GM18511 (cell line): Measurements from ENCODE around the gene ZSWIM3.
"Not testable (repeated sequence)": the region's sequence is repeated elsewhere in the genome, so short reads cannot be mapped to it uniquely, and the experiment has no call there.

ENCODE experiments used
- ATAC-seq: cut with Tn5 transposase; IDR thresholded peaks from one replicate; pipeline ENCODE4 v1.9.1; 2021; ENCODE audit warnings: mild to moderate bottlenecking, moderate library complexity; ENCODE audit not compliant: unreplicated experiment

ZSWIM3 gene

GRCh38 chr20:45859916-45860315, 2.5 kb downstream of the ZSWIM3 start:
- ATAC-seq = no peak

DNA sequence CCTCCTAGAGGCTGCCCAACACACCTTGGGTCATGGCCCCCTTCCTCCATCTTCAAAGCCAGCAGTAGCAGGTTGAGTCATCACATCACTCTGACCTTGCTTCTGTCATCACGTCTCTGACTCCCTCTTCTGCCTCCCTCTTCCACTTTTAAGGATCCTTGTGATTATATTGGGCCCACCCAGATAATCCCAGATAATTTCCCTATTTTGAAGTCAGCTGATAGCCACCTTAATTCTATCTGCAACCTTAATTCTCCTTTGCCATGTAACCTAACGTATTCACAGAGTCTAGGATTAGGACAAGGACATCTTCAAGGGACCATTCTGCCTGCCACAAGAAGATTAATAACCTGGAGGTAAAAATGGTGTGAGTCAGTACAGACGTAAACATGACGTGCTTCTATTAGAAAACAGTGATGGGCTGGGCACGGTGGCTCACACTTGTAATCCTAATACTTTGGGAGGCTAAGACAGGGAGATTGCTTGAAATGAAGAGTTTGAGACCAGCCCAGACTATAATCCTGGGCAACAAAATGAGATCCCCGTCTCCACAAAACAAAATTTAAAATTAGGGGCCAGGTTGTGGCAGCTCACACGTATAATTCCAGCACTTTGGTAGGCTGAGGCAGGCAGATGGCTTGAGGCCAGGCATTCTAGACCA, 3.3 kb downstream of the ZSWIM3 start:
- ATAC-seq = no peak

DNA sequence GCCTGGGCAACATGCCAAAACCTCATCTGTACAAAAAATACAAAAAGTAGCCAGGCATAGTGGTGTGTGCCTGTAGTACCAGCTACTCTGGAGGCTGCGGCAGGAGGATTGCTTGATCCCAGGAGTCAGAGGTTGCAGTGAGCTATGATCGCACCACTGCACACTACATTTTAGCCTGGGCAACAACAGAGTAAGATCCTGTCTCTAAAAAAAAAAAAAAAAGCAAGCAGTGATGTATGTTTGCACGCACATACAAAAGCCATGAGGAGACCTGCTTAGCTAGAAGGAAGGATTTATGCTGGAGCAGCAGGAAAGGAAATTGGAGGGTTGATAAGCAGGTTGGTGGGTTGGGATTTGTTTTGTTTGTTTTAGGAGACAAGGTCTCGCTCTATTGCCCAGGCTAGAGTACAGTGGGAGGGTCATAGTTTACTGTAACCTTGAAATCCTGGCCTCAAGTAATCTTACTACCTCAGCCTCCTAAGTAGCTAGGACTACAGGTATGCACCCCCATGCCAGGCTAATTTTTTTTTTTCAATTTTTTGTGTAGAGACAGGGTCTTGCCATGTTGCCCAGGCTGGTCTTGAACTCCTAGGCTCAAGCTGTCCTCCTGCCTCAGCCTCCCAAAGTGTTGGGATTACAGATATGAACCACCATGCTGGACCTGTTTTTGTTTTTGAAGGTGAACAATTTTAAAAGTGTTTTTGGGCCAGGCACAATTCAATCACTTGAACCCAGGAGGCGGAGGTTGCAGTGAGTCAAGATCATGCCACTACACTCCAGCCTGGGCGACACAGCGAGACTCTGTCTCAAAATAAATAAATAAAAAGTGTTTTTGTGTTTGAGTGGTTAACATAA, 4.0 kb downstream of the ZSWIM3 start:
- ATAC-seq = no peak

DNA sequence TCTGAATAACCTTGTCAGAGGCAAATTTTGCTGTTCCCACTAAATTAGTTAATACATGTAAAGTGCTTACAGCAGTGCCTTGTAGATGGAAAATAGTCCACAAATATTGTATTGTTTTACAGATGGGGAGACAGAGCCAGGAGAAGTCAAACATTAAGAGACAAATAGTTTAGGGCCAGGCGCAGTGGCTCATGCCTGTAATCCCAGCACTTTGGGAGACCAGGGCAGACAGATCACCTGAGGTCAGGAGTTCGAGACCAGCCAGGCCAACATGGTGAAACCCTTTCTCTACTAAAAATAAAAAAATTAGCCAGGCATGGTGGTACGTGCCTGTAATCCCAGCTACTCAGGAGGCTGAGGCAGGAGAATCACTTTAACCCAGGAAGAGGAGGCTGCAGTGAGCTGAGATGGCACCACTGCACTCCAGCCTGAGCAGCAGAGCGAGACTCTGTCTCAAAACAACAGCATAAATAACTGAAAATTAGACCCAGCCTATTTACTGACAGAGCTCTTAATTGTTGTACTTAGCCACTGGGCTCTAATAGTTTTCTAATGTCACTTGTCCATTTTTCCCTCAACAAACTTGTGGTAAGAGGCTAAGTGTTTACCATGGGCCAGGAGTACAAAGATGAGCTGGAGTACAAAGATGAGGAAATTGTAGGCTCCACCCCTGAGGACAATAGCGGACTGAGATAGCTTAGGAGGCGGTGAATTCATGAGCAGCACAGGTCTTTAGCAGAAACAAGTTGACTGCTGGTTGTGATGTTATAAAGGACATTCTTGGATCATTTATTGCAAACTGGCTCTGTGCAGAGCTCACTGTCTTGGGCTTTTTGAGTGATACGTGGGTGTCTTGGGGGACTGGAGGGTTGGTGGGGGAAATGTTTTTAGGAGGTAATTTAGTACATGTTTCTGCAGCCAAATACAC, 6.4 kb downstream of the ZSWIM3 start:
- no peak for ATAC-seq

DNA sequence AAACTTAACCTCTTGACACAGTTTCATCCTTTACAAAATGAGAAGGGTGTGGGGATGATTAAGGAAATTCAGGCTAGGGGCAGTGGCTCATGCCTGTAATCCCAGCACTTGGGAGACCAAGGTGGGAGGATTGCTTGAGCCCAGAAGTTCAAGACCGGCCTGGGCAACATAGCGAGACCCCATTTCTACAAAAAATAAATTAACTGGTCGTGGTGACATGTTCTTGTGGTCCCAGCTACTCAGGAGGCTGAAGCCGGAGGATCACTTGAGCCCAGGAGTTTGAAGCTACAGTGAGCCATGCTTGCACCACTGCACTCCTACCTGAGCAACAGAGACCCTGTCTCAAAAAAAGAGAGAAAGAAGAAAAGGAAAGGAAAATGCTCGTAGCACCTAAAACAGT, 9.0 kb downstream of the ZSWIM3 start:
- ATAC-seq = no peak

- no peak for ATAC-seq
Observed at GRCh38 chr20:45867136-45867818, 9.9 kb downstream of the ZSWIM3 start.

GRCh38 chr20:45867819-45868176, 10.4 kb downstream of the ZSWIM3 start:
- no peak for ATAC-seq

DNA sequence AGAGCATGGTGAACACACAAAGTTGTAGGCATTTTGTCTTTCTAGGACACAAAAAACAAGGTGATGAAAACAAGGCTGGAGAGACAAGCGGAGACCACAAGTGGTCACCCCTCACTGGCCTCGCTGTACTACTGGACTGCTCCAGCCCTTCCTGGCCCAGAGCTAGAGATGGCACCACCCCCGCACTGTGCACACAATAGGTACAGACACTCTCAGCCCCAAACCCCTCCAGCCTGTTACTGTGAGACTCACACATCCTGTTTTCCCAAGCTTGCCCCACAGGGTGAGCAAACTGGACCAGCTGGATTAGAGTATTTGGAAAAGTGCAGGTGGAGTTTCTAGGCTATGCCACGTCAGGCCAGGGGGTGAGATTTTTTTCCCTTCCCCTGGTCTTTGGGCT, 15.2 kb downstream of the ZSWIM3 start:
- ATAC-seq = no peak

- no peak for ATAC-seq
Observed at GRCh38 chr20:45873409-45874103, 16.1 kb downstream of the ZSWIM3 start.

- not testable (repeated sequence) for ATAC-seq
Observed at GRCh38 chr20:45874104-45874481, 16.7 kb downstream of the ZSWIM3 start.

DNA sequence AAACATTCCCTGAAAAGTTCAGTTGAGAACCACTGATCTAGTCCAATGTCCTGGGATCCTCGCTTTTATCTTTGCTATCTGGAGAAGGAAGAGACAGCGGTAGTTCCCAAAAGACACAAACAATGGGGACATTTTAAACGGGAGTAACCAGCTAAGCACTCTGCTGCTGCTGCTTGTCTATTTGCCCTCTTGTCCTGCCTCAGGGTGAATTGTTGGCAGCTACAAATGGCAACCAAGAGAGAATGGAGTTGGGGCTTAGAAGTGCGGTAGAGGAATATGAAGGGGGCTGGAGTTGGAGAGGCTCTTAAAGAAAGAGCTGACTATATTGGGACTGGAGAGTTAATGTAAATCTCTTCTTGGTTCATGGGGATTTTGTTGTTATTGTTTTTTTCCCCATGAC, 17.2 kb downstream of the ZSWIM3 start:
- ATAC-seq = no peak

DNA sequence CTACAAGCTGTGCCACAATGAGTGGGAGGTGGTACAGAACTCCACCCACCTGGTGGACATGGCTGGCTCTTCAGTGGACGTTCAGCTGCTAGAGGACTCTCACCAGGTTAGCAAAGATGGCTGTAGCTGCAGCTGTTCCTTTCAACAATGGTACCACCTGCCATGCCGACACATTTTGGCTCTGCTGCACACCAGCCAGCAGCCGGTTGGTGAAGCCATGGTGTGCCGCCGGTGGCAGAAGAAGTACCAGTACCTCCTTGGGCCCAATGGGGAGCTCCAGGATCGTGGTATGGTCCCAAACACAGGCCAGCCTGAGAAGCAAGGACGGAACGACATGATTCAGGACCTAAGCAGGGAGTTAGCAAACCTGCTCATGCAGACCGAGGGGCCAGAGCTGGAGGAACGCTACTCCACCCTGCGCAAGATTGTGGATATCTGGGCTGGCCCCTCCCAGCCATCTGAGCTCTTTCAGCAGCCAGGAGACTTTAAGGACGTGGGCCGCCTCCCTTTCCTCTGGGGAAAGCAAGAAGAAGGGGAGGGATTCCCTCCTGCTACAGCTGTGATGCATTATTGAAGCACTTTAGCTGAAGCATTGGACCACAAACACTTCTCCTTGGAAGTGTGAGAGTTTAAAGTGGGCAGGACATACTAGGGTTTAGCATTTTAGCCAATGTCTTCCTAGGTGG, 20.8 kb downstream of the ZSWIM3 start:
- ATAC-seq = no peak

GRCh38 chr20:45880988-45881788, 23.8 kb downstream of the ZSWIM3 start, which contains the start of gene ZSWIM1:
Gene ZSWIM1, plus strand, starts transcription at chr20:45881227. Its CDS starts 1,366 bp downstream, at chr20:45882593.
- ATAC-seq = peak; percentile 98

- ATAC-seq = no peak
Observed at GRCh38 chr20:45882469-45883099, 25.2 kb downstream of the ZSWIM3 start.

- ATAC-seq = no peak
Observed at GRCh38 chr20:45883100-45883469, 25.7 kb downstream of the ZSWIM3 start.

DNA sequence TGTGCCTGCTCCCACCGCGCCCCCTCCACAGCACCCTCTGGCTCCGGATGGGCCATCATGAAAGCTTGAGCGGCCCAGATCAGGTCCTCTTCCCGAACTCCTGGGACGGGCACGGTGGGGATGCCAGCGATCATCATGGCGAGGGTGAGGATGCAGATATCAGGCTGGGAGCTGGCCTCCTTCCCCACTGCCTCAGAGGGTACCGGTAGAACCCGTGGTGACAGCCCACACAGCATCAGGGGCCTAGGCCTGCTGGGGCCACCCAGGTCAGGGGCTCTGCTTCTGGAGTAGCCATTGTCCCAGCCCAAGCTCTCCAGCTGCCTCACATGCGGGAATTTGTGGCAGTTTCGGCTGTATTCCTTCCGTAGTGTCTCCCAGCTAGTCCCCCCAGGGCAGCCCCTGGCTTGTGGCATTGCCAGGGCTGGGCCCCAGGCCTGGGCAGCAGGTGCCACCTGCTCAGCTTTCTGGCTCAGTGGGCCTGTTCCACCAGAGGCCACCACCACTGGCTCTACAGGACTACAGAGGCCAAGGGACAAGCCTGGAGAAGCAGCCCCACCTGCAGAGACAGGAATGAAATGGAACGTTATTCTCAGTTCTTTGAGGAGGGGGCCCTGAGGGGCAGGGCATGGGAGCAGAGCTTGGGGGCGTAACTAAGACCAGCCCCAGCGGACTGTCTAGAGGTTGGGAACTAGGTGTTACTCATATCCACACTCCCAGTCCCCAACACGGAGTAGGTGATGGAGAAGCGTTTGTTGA, 29.4 kb downstream of the ZSWIM3 start:
- no peak for ATAC-seq

DNA sequence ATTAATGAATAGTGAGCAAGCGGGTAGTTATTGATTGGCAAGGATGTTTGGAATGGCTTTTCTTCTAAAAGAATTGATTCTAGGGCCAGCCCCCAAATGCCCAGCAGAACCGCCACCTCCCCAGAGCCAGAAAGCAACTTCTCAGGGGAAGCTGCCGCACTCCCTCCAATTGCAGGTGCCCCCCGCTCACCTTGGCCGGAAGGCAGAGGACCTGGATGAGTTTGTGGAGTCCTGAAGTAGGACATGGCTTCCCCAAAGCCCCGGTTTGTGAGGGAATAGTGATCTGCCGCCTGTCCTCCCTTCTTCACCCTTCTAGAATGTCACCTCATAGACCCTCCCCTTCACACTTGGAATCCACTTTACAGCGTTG, 29.9 kb downstream of the ZSWIM3 start, which contains the start of gene SPATA25:
Gene SPATA25, minus strand, starts transcription at position 277 of the 370 bp plus-strand sequence. Its CDS starts 32 bp downstream, at position 245.
- ATAC-seq = no peak

DNA sequence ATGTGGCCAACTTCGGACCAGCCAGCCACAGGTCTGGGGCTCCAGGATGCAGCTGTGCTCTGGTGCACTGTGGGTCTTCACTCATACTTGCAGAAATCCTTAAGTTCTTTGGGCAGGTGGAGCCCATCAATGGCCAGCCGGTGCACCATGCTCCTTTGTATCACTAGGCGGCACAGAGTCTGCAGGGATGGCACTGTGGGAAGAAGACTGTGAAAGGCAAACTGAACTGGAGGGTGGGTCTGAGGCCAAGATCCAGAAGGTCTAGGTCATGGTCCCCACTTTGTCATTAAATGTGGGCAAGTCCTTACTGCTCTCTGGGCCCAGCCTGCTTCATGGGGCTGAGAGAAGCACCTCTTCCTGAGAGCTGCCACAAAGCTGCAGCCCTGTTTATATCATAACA, 31.3 kb downstream of the ZSWIM3 start:
- ATAC-seq = no peak
